GM12865 (cell line): Measurements from ENCODE around the gene EGFLAM.

Experiments
- DNase-seq: peaks from one replicate; pipeline ENCODE4 v3.0.0; 2010; ENCODE audit warnings: low read depth
- H3K4me3 ChIP-seq: 2 replicates; pipeline ENCODE4 v1.5.1; 2011; ENCODE audit warnings: mild to moderate bottlenecking, low read depth, low read length, control low read depth
- TF ChIP-seq, protein P1 (sequence below): IDR thresholded peaks from 2 replicates; pipeline ENCODE4 v1.5.1; 2011; ENCODE audit warnings: low read length, control low read depth, low read depth, inconsistent platforms; ENCODE audit not compliant: insufficient read depth; ENCODE audit errors: missing control alignments

The EGFLAM gene

DNA sequence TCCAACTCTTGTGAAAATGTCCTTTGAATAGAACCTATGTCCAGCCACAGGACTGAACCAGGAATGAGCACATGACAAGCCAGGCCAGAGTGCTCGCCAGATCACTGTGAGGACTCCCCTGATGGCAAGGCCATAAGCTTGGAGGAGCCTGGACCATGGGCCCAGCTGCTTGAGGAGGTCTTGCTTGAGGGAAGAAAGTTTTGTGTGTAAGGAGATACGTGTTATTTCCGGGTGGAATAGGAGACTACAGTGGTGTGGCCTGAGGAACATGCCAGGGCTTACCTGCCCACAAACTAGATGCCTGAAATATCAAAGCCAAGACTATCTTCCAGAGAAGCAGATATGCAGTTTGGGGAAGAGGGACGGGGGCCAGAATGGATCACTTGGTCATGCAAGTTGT lies 213.3 kb downstream of the EGFLAM start:
- DNase-seq: no peak
- TF ChIP-seq, protein P1, sequence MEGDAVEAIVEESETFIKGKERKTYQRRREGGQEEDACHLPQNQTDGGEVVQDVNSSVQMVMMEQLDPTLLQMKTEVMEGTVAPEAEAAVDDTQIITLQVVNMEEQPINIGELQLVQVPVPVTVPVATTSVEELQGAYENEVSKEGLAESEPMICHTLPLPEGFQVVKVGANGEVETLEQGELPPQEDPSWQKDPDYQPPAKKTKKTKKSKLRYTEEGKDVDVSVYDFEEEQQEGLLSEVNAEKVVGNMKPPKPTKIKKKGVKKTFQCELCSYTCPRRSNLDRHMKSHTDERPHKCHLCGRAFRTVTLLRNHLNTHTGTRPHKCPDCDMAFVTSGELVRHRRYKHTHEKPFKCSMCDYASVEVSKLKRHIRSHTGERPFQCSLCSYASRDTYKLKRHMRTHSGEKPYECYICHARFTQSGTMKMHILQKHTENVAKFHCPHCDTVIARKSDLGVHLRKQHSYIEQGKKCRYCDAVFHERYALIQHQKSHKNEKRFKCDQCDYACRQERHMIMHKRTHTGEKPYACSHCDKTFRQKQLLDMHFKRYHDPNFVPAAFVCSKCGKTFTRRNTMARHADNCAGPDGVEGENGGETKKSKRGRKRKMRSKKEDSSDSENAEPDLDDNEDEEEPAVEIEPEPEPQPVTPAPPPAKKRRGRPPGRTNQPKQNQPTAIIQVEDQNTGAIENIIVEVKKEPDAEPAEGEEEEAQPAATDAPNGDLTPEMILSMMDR: no peak
- H3K4me3 ChIP-seq: no peak overlapping the region

DNA sequence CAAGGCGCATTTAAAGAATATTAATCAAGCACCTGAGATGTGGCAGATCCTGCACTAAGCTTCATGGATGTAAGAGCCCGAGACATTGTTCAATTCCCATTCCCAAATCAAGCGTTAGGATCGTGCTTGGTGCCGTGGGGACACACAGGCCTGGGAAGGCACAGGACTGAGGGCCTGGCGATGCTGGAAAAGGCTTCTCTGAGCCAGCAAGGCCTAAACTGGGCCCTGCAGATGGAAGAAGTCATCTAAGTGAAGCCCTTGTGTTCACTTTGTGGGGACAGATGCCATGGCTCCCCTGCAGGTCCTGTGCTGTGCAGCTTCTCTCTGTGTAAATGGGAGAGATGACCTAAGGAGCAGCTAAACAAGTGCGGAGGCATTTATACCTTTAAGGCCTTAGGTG lies 214.2 kb downstream of the EGFLAM start:
- no peak overlapping the region for H3K4me3 ChIP-seq
- TF ChIP-seq, protein P1: no peak
- no peak for DNase-seq

DNA sequence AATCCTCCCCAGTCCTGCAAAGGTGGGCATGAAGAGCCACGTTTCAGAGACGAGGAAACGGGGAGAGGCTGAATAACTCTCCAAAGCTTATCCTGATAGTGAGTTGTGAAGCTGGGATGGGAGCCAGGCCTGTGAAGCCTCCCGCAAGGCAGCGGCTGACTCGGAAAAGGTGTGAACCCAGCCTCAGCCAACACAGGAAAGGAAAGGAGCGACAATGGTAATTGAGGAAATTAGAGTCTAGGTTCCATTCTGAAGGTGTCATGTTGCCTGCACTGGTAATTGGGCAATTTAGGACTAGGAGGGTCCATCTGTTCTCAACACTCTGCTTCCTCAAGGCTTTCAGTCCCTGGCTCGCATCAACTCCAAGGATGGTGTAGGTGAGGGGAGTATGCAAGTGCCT lies 214.6 kb downstream of the EGFLAM start:
- no peak for DNase-seq

DNA sequence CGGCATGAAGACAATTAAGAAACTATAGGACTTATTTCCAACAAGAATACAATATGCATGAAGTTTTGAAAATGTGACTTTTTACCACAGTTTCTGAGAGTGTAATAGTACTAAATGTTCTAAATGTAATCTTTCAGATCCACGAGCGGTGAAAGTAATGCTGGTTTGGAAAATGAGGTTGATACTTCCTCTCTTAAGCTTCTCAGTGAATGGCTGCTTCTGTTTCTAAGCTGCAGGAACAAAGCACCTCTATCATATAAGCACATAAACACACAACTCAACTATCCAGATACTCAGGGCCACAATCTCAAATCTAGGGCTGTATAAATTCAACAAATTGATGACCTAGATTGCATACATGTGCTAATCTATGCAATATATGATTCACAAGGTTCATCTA lies 219.8 kb downstream of the EGFLAM start:
- no peak overlapping the region for H3K4me3 ChIP-seq
- no peak for DNase-seq
- TF ChIP-seq, protein P1: no peak

More for the DNA sequence above, 214.6 kb downstream of the EGFLAM start:
- TF ChIP-seq, protein P1: no peak
- no peak overlapping the region for H3K4me3 ChIP-seq

DNA sequence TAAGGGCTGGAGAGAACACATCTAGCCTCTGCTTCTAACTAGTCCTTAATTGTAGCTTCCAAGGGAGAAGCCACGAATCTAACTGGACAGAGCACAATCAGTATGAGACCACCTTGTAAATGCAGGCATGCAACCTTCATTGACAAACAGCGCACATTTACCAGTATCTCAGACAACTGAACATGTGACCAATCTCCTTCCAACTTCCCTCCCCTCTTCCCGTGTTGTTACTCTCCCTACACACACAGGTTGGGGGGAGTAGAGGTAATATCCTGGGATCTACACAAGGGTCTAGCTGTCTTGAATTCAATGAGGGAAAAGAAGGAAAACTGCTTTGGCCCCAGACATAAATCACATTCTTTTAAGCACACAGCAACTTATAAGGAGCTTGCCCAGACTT lies 220.5 kb downstream of the EGFLAM start:
- TF ChIP-seq, protein P1: no peak
- no peak for DNase-seq
- H3K4me3 ChIP-seq: no peak overlapping the region

DNA sequence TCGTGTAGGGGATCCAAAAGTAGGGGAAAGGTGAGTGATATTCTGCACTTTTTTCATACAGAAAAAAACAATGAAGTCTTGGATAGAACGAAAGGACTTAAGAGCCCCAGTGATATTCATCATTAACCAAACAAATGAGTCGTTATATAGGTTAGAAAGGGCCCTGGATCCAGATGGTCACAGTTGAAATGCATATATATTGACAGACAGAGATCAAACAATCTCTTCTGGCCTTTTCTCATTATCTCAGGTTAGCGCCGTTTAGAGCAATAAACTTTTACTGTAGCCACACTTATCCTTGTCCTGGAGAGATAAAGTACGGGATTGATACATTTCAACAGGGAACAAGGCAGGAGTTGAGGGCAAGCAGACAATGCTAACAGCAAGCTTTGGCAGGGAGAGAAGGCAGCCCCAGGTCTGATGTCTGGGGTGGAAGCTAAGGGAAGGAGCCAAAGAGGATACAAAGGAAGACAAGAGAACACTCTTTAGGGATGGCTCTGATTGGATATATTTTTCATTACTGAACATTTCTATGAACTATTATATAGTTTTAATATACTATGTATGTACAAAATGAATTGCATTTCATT lies 221.1 kb downstream of the EGFLAM start:
- DNase-seq: no peak
- H3K4me3 ChIP-seq: no peak overlapping the region
- TF ChIP-seq, protein P1: no peak

DNA sequence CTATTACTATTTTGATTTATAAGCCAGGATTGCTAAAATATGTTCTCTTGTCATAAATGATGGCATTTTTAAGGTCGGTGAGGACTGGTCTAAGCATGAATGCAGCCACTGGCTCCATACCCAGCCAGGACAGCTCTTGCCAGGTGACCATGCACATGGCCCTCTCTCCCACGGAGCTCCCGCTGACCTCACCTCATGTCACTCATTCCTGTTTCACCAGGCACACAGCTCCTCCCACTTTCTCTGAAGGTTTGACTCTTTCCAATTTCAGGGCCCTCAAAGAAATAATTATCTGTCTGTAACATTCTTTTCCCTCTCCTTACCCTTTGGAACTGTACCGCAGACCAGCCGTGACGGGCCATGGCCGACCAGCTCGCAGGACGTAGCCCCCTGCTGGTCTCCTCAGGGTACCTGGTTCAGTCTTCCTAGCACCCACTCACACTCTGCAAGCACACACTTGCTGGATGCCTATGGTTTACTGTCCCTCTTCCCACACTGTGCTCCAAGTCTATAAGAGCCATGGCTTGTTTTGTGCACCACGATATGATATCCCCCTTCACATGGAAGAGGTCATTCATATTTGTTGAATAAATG lies 225.5 kb downstream of the EGFLAM start:
- no peak for DNase-seq
- H3K4me3 ChIP-seq: no peak overlapping the region
- TF ChIP-seq, protein P1: no peak
